A673 (cell line): ENCODE measurements around the gene IGF1.

Source experiments
- CTCF ChIP-seq: fragments of 300-800, 200-600 bp; sonication (generic); conservative IDR thresholded peaks from 2 replicates; pipeline ENCODE4 v1.5.1; 2017; ENCODE audit warnings: low read depth, mild to moderate bottlenecking, antibody characterized with exemption, low read length, moderate library complexity, mixed read lengths
- EZH2 ChIP-seq: fragments of 200-600 bp; sonication (generic); IDR thresholded peaks from 2 replicates; pipeline ENCODE4 v1.6.1; 2017; ENCODE audit warnings: borderline replicate concordance, low read depth, mild to moderate bottlenecking, mixed read lengths, antibody characterized with exemption, low read length; ENCODE audit not compliant: poor library complexity, severe bottlenecking

GRCh38 chr12:102435827-102436436 is 44.4 kb downstream of the IGF1 start:
- TF ChIP-seq CTCF (no peak), EZH2 (no peak)
